SU-DHL-6 (cell line): ENCODE results near the gene DHRS7B.

Experiments
- CTCF ChIP-seq: fragments of 200-600 bp; sonication (generic); IDR thresholded peaks from one replicate; pipeline ENCODE4 v1.5.1; 2017; ENCODE audit warnings: antibody characterized with exemption, mild to moderate bottlenecking, low read length, moderate library complexity; ENCODE audit not compliant: insufficient read depth, poor library complexity, severe bottlenecking
- EZH2phosphoT487 ChIP-seq: fragments of 200-600 bp; sonication (generic), shearing (Covaris generic); conservative IDR thresholded peaks from 2 replicates; pipeline ENCODE4 v1.6.1; 2018; ENCODE audit warnings: mild to moderate bottlenecking, antibody characterized with exemption, low read length, moderate library complexity, mixed read lengths

DNA sequence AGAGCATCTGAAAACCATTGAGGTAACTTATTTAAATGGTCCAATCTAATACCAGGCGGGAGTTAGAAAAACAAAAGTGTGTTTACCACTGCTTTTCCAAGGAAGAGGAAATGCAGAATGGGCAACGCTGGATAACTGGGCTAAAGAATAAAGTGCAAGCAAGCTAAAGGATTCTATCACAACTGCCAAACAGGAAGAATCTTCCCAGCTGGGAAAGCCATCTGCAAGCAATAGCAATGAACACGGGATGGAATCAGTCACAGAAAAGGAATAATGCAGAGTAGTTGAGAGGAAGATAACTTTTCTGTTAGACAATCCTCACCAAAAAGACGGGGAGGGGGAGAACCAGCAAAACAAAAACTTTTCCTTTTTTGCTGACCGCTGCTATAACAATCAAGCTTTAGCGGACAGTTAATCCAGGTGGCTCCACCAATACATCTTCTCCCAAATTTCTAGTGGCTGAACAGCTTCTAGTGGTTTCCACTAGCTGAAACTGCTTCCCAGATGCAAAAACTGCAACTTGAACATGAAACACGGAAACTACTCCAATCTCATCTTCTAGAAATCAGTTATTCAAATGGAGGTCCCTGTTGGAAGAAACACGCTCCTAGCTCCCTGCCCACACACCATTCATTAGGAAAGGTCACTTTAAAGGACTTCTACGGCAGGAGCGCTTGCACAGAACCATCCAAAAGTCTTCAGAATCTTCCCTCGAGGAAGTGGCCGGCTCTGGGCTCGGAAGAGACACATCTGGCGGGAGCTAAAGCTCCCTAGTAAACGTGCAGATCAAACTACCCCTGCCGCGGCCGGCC lies 86.3 kb downstream of the DHRS7B start:
- no peak for TF ChIP-seq CTCF
- no peak for TF ChIP-seq EZH2phosphoT487
